Immature natural killer cell (primary cell): ENCODE measurements around the gene TRAF3. TPM values are rescaled to one million over a fixed set of nuclear protein-coding genes. Genes with fewer than 3 reads are reported as not detected.

Source experiments
- DNase-seq, 3 donors: peaks; one replicate each; pipeline ENCODE4 v3.0.0; 2022; ENCODE audit warnings: mixed read lengths in 1 of 3
- H3K27ac Mint-ChIP-seq, 6 donors: one replicate each; pipeline ENCODE4 v1.8.0; 2020; ENCODE audit warnings: mixed read lengths in 6 of 6, mild to moderate bottlenecking in 5 of 6, inconsistent platforms in 4 of 6, moderate library complexity in 3 of 6
- H3K27me3 Mint-ChIP-seq, 3 donors: one replicate each; pipeline ENCODE4 v1.8.0; 2020 to 2021; ENCODE audit warnings: low read depth in 3 of 3, mild to moderate bottlenecking in 3 of 3, mixed read lengths in 3 of 3, moderate library complexity in 3 of 3, inconsistent platforms in 1 of 3
- H3K36me3 Mint-ChIP-seq, 3 donors: one replicate each; pipeline ENCODE4 v1.8.0; 2020; ENCODE audit warnings: mixed read lengths in 3 of 3, inconsistent platforms in 2 of 3, mild to moderate bottlenecking in 2 of 3
- H3K4me1 Mint-ChIP-seq, 2 donors: one replicate each; pipeline ENCODE4 v1.8.0; 2020; ENCODE audit warnings: inconsistent platforms in 2 of 2, mild to moderate bottlenecking in 2 of 2, mixed read lengths in 2 of 2, moderate library complexity in 1 of 2
- H3K4me3 Mint-ChIP-seq, 5 donors: one replicate each; pipeline ENCODE4 v1.8.0; 2020; ENCODE audit warnings: mild to moderate bottlenecking in 5 of 5, mixed read lengths in 5 of 5, inconsistent platforms in 3 of 5, moderate library complexity in 3 of 5
- H3K9me3 Mint-ChIP-seq, 6 donors: one replicate each; pipeline ENCODE4 v1.8.0; 2020; ENCODE audit warnings: mild to moderate bottlenecking in 6 of 6, mixed read lengths in 6 of 6, inconsistent platforms in 4 of 6, moderate library complexity in 3 of 6
- polyA plus RNA-seq, 3 donors: library from polyadenylated mRNA; unstranded; fragments of 300-500 nt; fragmentation: Illumina TruSeq; gene quantifications; one replicate each; pipeline ENCODE4 v1.2.3, GENCODE V29; 2021

The TRAF3 gene
- polyA plus RNA-seq, 3 donors from 2014 or later, result 9.2 to 12.8 (median 9.3) TPM

GRCh38 chr14:102939329-102939728 lies 162.1 kb downstream of the TRAF3 start:
- Mint-ChIP-seq H3K27ac (no peak overlapping the region), H3K4me3 (no peak overlapping the region), H3K36me3 (no peaks in the 10 kb centered on the region), H3K4me1 (no peaks in the 10 kb centered on the region), H3K9me3 (no peaks in the 10 kb centered on the region), H3K27me3 (peaks cover 0 to 3% (median 0%) of the 10 kb centered on the region in 3 donors)
- DNase-seq, result no peak

GRCh38 chr14:102939820-102940561 lies 162.7 kb downstream of the TRAF3 start:
- no peak for DNase-seq
- Mint-ChIP-seq H3K4me1 (no peaks in the 10 kb centered on the region), H3K27me3 (peaks cover 0 to 3% (median 0%) of the 10 kb centered on the region in 3 donors), H3K4me3 (no peak overlapping the region), H3K36me3 (no peaks in the 10 kb centered on the region), H3K27ac (no peak overlapping the region), H3K9me3 (no peaks in the 10 kb centered on the region)

GRCh38 chr14:102940729-102941362 lies 163.6 kb downstream of the TRAF3 start:
- H3K36me3 Mint-ChIP-seq, result no peaks in the 10 kb centered on the region
- no peaks in the 10 kb centered on the region for H3K9me3 Mint-ChIP-seq
- no peak overlapping the region for H3K4me3 Mint-ChIP-seq
- H3K27me3 Mint-ChIP-seq, result peaks cover 0 to 3% (median 0%) of the 10 kb centered on the region in 3 donors
- H3K4me1 Mint-ChIP-seq, result no peaks in the 10 kb centered on the region
- no peak overlapping the region for H3K27ac Mint-ChIP-seq
- no peak for DNase-seq

- Mint-ChIP-seq H3K27ac (no peak overlapping the region), H3K4me3 (no peak overlapping the region), H3K27me3 (no peaks in the 10 kb centered on the region), H3K36me3 (no peaks in the 10 kb centered on the region), H3K9me3 (no peaks in the 10 kb centered on the region), H3K4me1 (no peaks in the 10 kb centered on the region)
- no peak for DNase-seq
Observed at GRCh38 chr14:102941419-102942011, 164.3 kb downstream of the TRAF3 start.

GRCh38 chr14:102942069-102942468 lies 164.8 kb downstream of the TRAF3 start:
- no peaks in the 10 kb centered on the region for H3K9me3 Mint-ChIP-seq

GRCh38 chr14:102943454-102943853 lies 166.2 kb downstream of the TRAF3 start:
- Mint-ChIP-seq H3K27me3 (no peaks in the 10 kb centered on the region), H3K36me3 (no peaks in the 10 kb centered on the region), H3K4me1 (peaks cover 4 to 6% of the 10 kb centered on the region in 2 donors), H3K4me3 (no peak overlapping the region), H3K27ac (no peak overlapping the region), H3K9me3 (no peaks in the 10 kb centered on the region)
- no peak for DNase-seq

More at GRCh38 chr14:102942069-102942468, 164.8 kb downstream of the TRAF3 start:
- no peaks in the 10 kb centered on the region for H3K4me1 Mint-ChIP-seq
- H3K27ac Mint-ChIP-seq, result no peak overlapping the region
- no peaks in the 10 kb centered on the region for H3K36me3 Mint-ChIP-seq
- H3K27me3 Mint-ChIP-seq, result no peaks in the 10 kb centered on the region
- H3K4me3 Mint-ChIP-seq, result no peak overlapping the region
- DNase-seq, result no peak

- DNase-seq, result no peak
- Mint-ChIP-seq H3K9me3 (no peaks in the 10 kb centered on the region), H3K36me3 (no peaks in the 10 kb centered on the region), H3K4me1 (peaks cover 8 to 10% of the 10 kb centered on the region in 2 donors), H3K4me3 (no peak overlapping the region), H3K27me3 (no peaks in the 10 kb centered on the region), H3K27ac (no peak overlapping the region)
Observed at GRCh38 chr14:102943979-102944378, 166.7 kb downstream of the TRAF3 start.

GRCh38 chr14:102944448-102945330 lies 167.4 kb downstream of the TRAF3 start:
- no peak overlapping the region for H3K4me3 Mint-ChIP-seq
- H3K36me3 Mint-ChIP-seq, result no peaks in the 10 kb centered on the region
- no peak overlapping the region for H3K27ac Mint-ChIP-seq
- H3K4me1 Mint-ChIP-seq, result peaks cover 14 to 17% of the 10 kb centered on the region in 2 donors
- H3K9me3 Mint-ChIP-seq, result no peaks in the 10 kb centered on the region
- peaks cover 0 to 3% (median 0%) of the 10 kb centered on the region in 3 donors for H3K27me3 Mint-ChIP-seq
- DNase-seq, result no peak

- Mint-ChIP-seq H3K27me3 (peaks cover 0 to 3% (median 0%) of the 10 kb centered on the region in 3 donors), H3K36me3 (no peaks in the 10 kb centered on the region), H3K4me3 (no peak overlapping the region), H3K9me3 (no peaks in the 10 kb centered on the region), H3K27ac (no peak overlapping the region), H3K4me1 (peaks cover 14 to 18% of the 10 kb centered on the region in 2 donors)
- DNase-seq, result no peak
Observed at GRCh38 chr14:102945346-102946130, 168.3 kb downstream of the TRAF3 start.

- Mint-ChIP-seq H3K27me3 (peaks cover 0 to 7% (median 0%) of the 10 kb centered on the region in 3 donors), H3K27ac (no peak overlapping the region), H3K9me3 (no peaks in the 10 kb centered on the region), H3K36me3 (no peaks in the 10 kb centered on the region), H3K4me3 (no peak overlapping the region), H3K4me1 (peaks cover 14 to 18% of the 10 kb centered on the region in 2 donors)
- DNase-seq, result no peak
Observed at GRCh38 chr14:102947321-102948103, 170.3 kb downstream of the TRAF3 start.

GRCh38 chr14:102948698-102949061 lies 171.4 kb downstream of the TRAF3 start:
- Mint-ChIP-seq H3K9me3 (no peaks in the 10 kb centered on the region), H3K4me3 (peak overlapping the region in 3 of 5 donors; percentile 55 to 62 (median 62)), H3K36me3 (no peaks in the 10 kb centered on the region), H3K4me1 (peaks cover 14 to 18% of the 10 kb centered on the region in 2 donors), H3K27ac (peak overlapping the region in 3 of 6 donors; percentile 9 to 48 (median 36)), H3K27me3 (peaks cover 0 to 9% (median 0%) of the 10 kb centered on the region in 3 donors)
- no peak for DNase-seq

GRCh38 chr14:102949062-102949800 lies 172.0 kb downstream of the TRAF3 start:
- H3K27ac Mint-ChIP-seq, result peak overlapping the region in 4 of 6 donors; percentile 9 to 48 (median 40)
- no peaks in the 10 kb centered on the region for H3K9me3 Mint-ChIP-seq
- DNase-seq, result peak; percentile 17 to 31 (median 31)
- no peaks in the 10 kb centered on the region for H3K36me3 Mint-ChIP-seq
- peaks cover 14 to 18% of the 10 kb centered on the region in 2 donors for H3K4me1 Mint-ChIP-seq
- peak overlapping the region in 4 of 5 donors; percentile 22 to 62 (median 58) for H3K4me3 Mint-ChIP-seq
- peaks cover 0 to 9% (median 0%) of the 10 kb centered on the region in 3 donors for H3K27me3 Mint-ChIP-seq
